Smooth muscle cell (in vitro differentiated cells): ENCODE results near the gene GPR107. TPM values are rescaled to one million over a fixed set of nuclear protein-coding genes. Genes with fewer than 3 reads are reported as not detected.

ENCODE experiments used
- DNase-seq: peaks from one replicate; lab custom pipeline; 2025; ENCODE audit not compliant: unreplicated experiment; lab: John Stamatoyannopoulos, UW
- H2AFZ ChIP-seq: fragments of 200-600 bp; sonication (generic); 2 replicates; pipeline ENCODE4 v1.6.0; 2016; ENCODE audit warnings: antibody characterized with exemption, low read depth, mild to moderate bottlenecking
- H3F3A ChIP-seq: fragments of 200-600 bp; sonication (generic); 2 replicates; pipeline ENCODE4 v1.6.0; 2017; ENCODE audit warnings: antibody characterized with exemption, low read depth
- H3K27ac ChIP-seq: fragments of 200-600 bp; sonication (generic); 2 replicates; pipeline ENCODE4 v1.5.1; 2016; ENCODE audit warnings: low read depth, mild to moderate bottlenecking
- H3K27me3 ChIP-seq: fragments of 200-600 bp; sonication (generic); 2 replicates; pipeline ENCODE4 v1.6.1; 2016; ENCODE audit warnings: low read depth, mild to moderate bottlenecking
- H3K36me3 ChIP-seq: fragments of 200-600 bp; sonication (generic); 2 replicates; pipeline ENCODE4 v1.5.1; 2016; ENCODE audit warnings: low read depth
- H3K4me1 ChIP-seq: fragments of 200-600 bp; sonication (generic); 2 replicates; pipeline ENCODE4 v1.5.1; 2016; ENCODE audit warnings: low read depth
- H3K4me2 ChIP-seq: fragments of 200-600 bp; sonication (generic); 2 replicates; pipeline ENCODE4 v1.6.0; 2016; ENCODE audit warnings: mild to moderate bottlenecking
- H3K4me3 ChIP-seq: fragments of 200-600 bp; sonication (generic); 2 replicates; pipeline ENCODE4 v1.5.1; 2016; ENCODE audit warnings: mild to moderate bottlenecking
- H3K79me2 ChIP-seq: fragments of 200-600 bp; sonication (generic); 2 replicates; pipeline ENCODE4 v1.6.0; 2016; ENCODE audit warnings: low read depth, mild to moderate bottlenecking
- H3K9ac ChIP-seq: fragments of 200-600 bp; sonication (generic); 2 replicates; pipeline ENCODE4 v1.6.0; 2016; ENCODE audit warnings: low read depth
- H3K9me3 ChIP-seq: fragments of 200-600 bp; sonication (generic); replicated peaks from 2 replicates; pipeline ENCODE4 v1.5.1; 2016; ENCODE audit warnings: low read depth
- H4K20me1 ChIP-seq: fragments of 200-600 bp; sonication (generic); 2 replicates; pipeline ENCODE4 v1.6.0; 2016; ENCODE audit warnings: low read depth
- CTCF ChIP-seq: fragments of 200-600 bp; sonication (generic); IDR thresholded peaks from 2 replicates; pipeline ENCODE4 v1.5.1; 2017; ENCODE audit warnings: borderline replicate concordance, mild to moderate bottlenecking, antibody characterized with exemption; ENCODE audit not compliant: insufficient read depth, poor library complexity, severe bottlenecking
- WGBS: methylation state at CpG from one replicate; pipeline ENCODE4 v1.1.7; 2016; ENCODE audit warnings: low lambda C conversion rate; 5-methylcytosine and 5-hydroxymethylcytosine counted together
- polyA plus RNA-seq: library from polyadenylated mRNA; unstranded; fragments of >200 nt; fragmentation: Nextera tagmentation; extraction: Ambion mirVana; gene quantifications from 2 replicates; pipeline ENCODE4 v1.2.1, GENCODE V29; 2016
- total RNA-seq: library from RNA; depleted of rRNA; stranded (reverse); fragments of >200 nt; gene quantifications from 2 replicates; pipeline ENCODE4 v1.2.3, GENCODE V29; 2014

GPR107 gene
- total and polyA plus RNA-seq, 2 experiments from 2014 or later: 16.2 to 42.7 TPM

GRCh38 chr9:130010151-130010988, 43.3 kb upstream of the GPR107 start:
- no peaks in the 10 kb centered on the region for H3K4me1 ChIP-seq
- H3K27ac ChIP-seq: peak overlapping the region; percentile 54
- 86% methylated on average over 5 of the region's 5 CpGs for WGBS
- no peak overlapping the region for H3K4me3 ChIP-seq
- no peaks in the 10 kb centered on the region for H3K27me3 ChIP-seq
- H4K20me1 ChIP-seq: peaks cover 49% of the 10 kb centered on the region
- no peak for TF ChIP-seq CTCF
- no peak overlapping the region for H3K4me2 ChIP-seq
- H3K79me2 ChIP-seq: peaks cover 88% of the 10 kb centered on the region
- H3K36me3 ChIP-seq: no peaks in the 10 kb centered on the region
- no peak for DNase-seq
- no peak overlapping the region for H3K9ac ChIP-seq
- H3F3A ChIP-seq: no peaks in the 10 kb centered on the region
- no peaks in the 10 kb centered on the region for H3K9me3 ChIP-seq
- no peak overlapping the region for H2AFZ ChIP-seq

GRCh38 chr9:130013326-130013725, 40.4 kb upstream of the GPR107 start:
- H3K9me3 ChIP-seq: no peaks in the 10 kb centered on the region
- H3K79me2 ChIP-seq: peaks cover 86% of the 10 kb centered on the region
- no peak overlapping the region for H3K27ac ChIP-seq
- H3K27me3 ChIP-seq: no peaks in the 10 kb centered on the region
- H4K20me1 ChIP-seq: peaks cover 53% of the 10 kb centered on the region
- peaks cover 3% of the 10 kb centered on the region for H3F3A ChIP-seq
- H3K36me3 ChIP-seq: no peaks in the 10 kb centered on the region
- no peaks in the 10 kb centered on the region for H3K4me1 ChIP-seq
- no peak overlapping the region for H3K4me2 ChIP-seq
- H3K9ac ChIP-seq: no peak overlapping the region
- no peak overlapping the region for H3K4me3 ChIP-seq
- WGBS: 92% methylated on average over 2 of the region's 2 CpGs
- TF ChIP-seq CTCF: no peak
- no peak overlapping the region for H2AFZ ChIP-seq
- no peak for DNase-seq

GRCh38 chr9:130015353-130016019, 38.2 kb upstream of the GPR107 start:
- Histone ChIP-seq H3K27ac (peak overlapping the region; percentile 88), H3K4me1 (no peaks in the 10 kb centered on the region), H3K4me3 (no peak overlapping the region), H3K79me2 (peaks cover 88% of the 10 kb centered on the region), H3F3A (peaks cover 3% of the 10 kb centered on the region), H4K20me1 (peaks cover 56% of the 10 kb centered on the region), H3K36me3 (no peaks in the 10 kb centered on the region), H3K9me3 (no peaks in the 10 kb centered on the region), H3K4me2 (no peak overlapping the region), H3K9ac (no peak overlapping the region), H2AFZ (no peak overlapping the region), H3K27me3 (no peaks in the 10 kb centered on the region)
- 98% methylated on average over 5 of the region's 5 CpGs for WGBS
- no peak for TF ChIP-seq CTCF
- DNase-seq: no peak
